ENCODE measurements around the gene PRKRA.

DNA sequence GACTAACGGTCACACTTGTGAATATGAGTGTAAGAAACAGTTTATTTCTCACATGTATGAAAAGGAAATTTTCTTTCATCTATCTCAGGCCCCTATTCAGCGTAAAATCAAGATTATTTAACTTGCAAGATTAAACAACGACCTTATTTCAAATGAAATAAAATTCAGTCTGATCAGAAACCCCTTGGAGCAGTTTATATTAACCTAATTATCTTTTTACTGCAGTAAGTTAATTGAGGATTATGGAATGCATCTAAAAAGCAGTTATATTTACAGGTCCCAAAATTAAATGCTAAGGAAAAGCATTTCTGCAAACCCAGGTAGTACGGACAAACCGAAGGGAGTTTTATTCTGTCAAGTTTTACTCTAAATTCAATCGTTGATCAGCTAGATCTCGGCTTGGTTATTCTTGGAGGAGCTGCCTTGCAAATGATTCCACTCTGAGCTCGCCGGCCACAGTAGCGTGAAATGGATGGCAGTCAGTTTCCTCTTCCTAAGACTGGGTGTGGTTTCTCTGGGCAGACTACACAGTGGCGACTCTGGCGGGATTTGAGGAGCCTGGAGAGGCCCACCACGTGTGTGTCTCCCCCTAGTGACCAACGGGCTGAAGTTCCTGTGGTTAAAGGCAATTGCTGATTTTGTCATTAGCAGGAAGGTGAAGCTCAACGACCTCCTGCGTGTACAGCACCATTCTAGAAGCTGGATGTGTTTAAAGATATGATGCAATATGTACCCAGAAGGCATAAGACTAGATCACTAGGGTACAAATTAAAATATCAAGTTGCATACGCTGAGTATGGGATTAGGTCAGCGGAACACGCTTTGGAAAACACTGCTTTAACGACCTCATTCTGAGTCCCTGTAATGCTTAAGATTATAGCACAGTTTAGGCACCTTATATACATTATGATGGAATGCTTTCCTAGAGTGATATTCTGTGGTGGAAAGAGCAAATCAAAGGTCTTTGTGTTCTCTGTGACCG, 36.4 kb downstream of the PRKRA start:
- TF ChIP-seq, protein P1, sequence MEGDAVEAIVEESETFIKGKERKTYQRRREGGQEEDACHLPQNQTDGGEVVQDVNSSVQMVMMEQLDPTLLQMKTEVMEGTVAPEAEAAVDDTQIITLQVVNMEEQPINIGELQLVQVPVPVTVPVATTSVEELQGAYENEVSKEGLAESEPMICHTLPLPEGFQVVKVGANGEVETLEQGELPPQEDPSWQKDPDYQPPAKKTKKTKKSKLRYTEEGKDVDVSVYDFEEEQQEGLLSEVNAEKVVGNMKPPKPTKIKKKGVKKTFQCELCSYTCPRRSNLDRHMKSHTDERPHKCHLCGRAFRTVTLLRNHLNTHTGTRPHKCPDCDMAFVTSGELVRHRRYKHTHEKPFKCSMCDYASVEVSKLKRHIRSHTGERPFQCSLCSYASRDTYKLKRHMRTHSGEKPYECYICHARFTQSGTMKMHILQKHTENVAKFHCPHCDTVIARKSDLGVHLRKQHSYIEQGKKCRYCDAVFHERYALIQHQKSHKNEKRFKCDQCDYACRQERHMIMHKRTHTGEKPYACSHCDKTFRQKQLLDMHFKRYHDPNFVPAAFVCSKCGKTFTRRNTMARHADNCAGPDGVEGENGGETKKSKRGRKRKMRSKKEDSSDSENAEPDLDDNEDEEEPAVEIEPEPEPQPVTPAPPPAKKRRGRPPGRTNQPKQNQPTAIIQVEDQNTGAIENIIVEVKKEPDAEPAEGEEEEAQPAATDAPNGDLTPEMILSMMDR (IDR thresholded peaks at IDR 0.05) = peak; percentile 70 to 92 (median 86)
- peak in 2 of 3 donors; percentile 53 for TF ChIP-seq POLR2A (IDR thresholded peaks at IDR 0.05)

Measured in body of pancreas (tissue), 4 donors.